ENCODE results near the gene ACTL10. TPM values are rescaled to one million over a fixed set of nuclear protein-coding genes. Genes with fewer than 3 reads are reported as not detected.

The ACTL10 gene
- 2.8 and 3.9 TPM in 2 replicates for total RNA-seq

GRCh38 chr20:33666293-33667244, at the start of gene ACTL10:
Gene ACTL10 (plus strand): TSS chr20:33666943. CDS start chr20:33667498, 555 bp downstream.
- Mint-ChIP-seq H3K4me3 (peak within 1 kb of the TSS; percentile 93), H3K27ac (peak within 1 kb of the TSS; percentile 95), H3K9me3 (no peaks in the 10 kb centered on the region), H3K36me3 (ENCODE audit: low read depth) (no peaks in the 10 kb centered on the region), H3K4me1 (peaks cover 34% of the 10 kb centered on the region), H3K27me3 (no peaks in the 10 kb centered on the region)
- TF ChIP-seq CTCF (IDR thresholded peaks at IDR 0.05): no peak
- CTCF ChIA-PET: interaction anchor here (0.9 to 3.8 kb wide), 16 partner anchors 12 to 463 kb away, joined by 3 to 40 read pairs (median 6); partner anchors contain the start of gene CBFA2T2
- POLR2A ChIA-PET: interaction anchor here (0.6 to 3.5 kb wide), 19 partner anchors 9 to 446 kb away, joined by 3 to 20 read pairs (median 7); partner anchors contain the start of genes CBFA2T2, CDK5RAP1, E2F1 and EIF2S2
- ATAC-seq (ENCODE audit: low read depth) (peak; percentile 75), DNase-seq (peak; percentile 83)
- intact Hi-C loops (cut with micrococcal nuclease): loop anchor here (1.0 to 5.0 kb wide), 12 partner anchors 8 to 462 kb away; partner anchors contain the start of genes CBFA2T2, CDK5RAP1, E2F1 and EIF2S2

GRCh38 chr20:33621717-33622400, 44.9 kb upstream of the ACTL10 start:
- H3K27ac Mint-ChIP-seq: no peak overlapping the region
- no peaks in the 10 kb centered on the region for H3K9me3 Mint-ChIP-seq
- no peak for TF ChIP-seq CTCF (IDR thresholded peaks at IDR 0.05)
- H3K4me1 Mint-ChIP-seq: peaks cover 20% of the 10 kb centered on the region
- ChIA-PET POLR2A (no interaction called here), CTCF (no interaction called here)
- no peaks in the 10 kb centered on the region for H3K27me3 Mint-ChIP-seq
- ATAC-seq (ENCODE audit: low read depth) (no peak), DNase-seq (no peak)
- intact Hi-C loops (cut with micrococcal nuclease): no loop called here
- no peak overlapping the region for H3K4me3 Mint-ChIP-seq
- peaks cover 57% of the 10 kb centered on the region for H3K36me3 Mint-ChIP-seq (ENCODE audit: low read depth)

GRCh38 chr20:33622705-33623365, 43.9 kb upstream of the ACTL10 start:
- no peak for TF ChIP-seq CTCF (IDR thresholded peaks at IDR 0.05)
- POLR2A ChIA-PET: no interaction called here
- Mint-ChIP-seq H3K4me3 (no peak overlapping the region), H3K27ac (no peak overlapping the region), H3K36me3 (ENCODE audit: low read depth) (peaks cover 60% of the 10 kb centered on the region), H3K27me3 (no peaks in the 10 kb centered on the region), H3K4me1 (peaks cover 20% of the 10 kb centered on the region), H3K9me3 (no peaks in the 10 kb centered on the region)
- CTCF ChIA-PET: no interaction called here
- intact Hi-C loops (cut with micrococcal nuclease): no loop called here
- no peak for DNase-seq
- ATAC-seq (ENCODE audit: low read depth): no peak

GRCh38 chr20:33624399-33624798, 42.3 kb upstream of the ACTL10 start:
- TF ChIP-seq CTCF (IDR thresholded peaks at IDR 0.05): no peak
- no peaks in the 10 kb centered on the region for H3K9me3 Mint-ChIP-seq
- intact Hi-C loops (cut with micrococcal nuclease): no loop called here
- H3K4me3 Mint-ChIP-seq: no peak overlapping the region
- POLR2A ChIA-PET: no interaction called here
- H3K27ac Mint-ChIP-seq: peak overlapping the region; percentile 22
- DNase-seq (no peak), ATAC-seq (ENCODE audit: low read depth) (no peak)
- H3K4me1 Mint-ChIP-seq: peaks cover 20% of the 10 kb centered on the region
- CTCF ChIA-PET: no interaction called here
- no peaks in the 10 kb centered on the region for H3K27me3 Mint-ChIP-seq
- peaks cover 72% of the 10 kb centered on the region for H3K36me3 Mint-ChIP-seq (ENCODE audit: low read depth)
